B cell (primary cell): ENCODE data around the gene LRRC4C. TPM values are rescaled to one million over a fixed set of nuclear protein-coding genes. Genes with fewer than 3 reads are reported as not detected.

ENCODE experiments used
- ATAC-seq: fragments of 200-7000 bp; cut with Tn5 transposase; one replicate; pipeline ENCODE4 v1.10.0; 2021; ENCODE audit warnings: low read depth, mild to moderate bottlenecking, moderate number of reproducible peaks, moderate library complexity
- CTCF ChIA-PET: fragments of 350-600 bp; sonication (Branson Sonifier 250); formaldehyde crosslinking; loops from one replicate; lab custom pipeline; 2021; ENCODE audit warnings: antibody characterized with exemption, inconsistent platforms; lab: Charles Lee
- POLR2A ChIA-PET: fragments of 350-600 bp; sonication (Branson Sonifier 250); formaldehyde crosslinking; loops from one replicate; lab custom pipeline; 2021; ENCODE audit warnings: antibody characterized with exemption; lab: Charles Lee
- DNase-seq: peaks from one replicate; pipeline ENCODE4 v3.0.0; 2013
- H2AFZ ChIP-seq: 2 replicates; pipeline ENCODE4 v1.6.1; 2012; ENCODE audit warnings: mild to moderate bottlenecking, low read depth, low read length; ENCODE audit not compliant: insufficient read depth, poor library complexity, severe bottlenecking
- H3K27ac ChIP-seq, 2 donors: 1 replicate in 1 of 2; 2 replicates in 1 of 2; pipeline ENCODE4 v1.5.1; 2012 to 2013; ENCODE audit warnings: low read length in 2 of 2, mild to moderate bottlenecking in 2 of 2, moderate library complexity in 1 of 2
- H3K27me3 ChIP-seq, 4 experiments: fragments of 200-600 bp in 1 of 4; sonication (generic) in 1 of 4; replicated peaks in 1 of 4; 1 replicate in 2 of 4; 2 replicates in 2 of 4; pipeline versions ENCODE4 v1.6.1 to v1.7.0; 2013 to 2016; ENCODE audit warnings: low read length in 3 of 4, mild to moderate bottlenecking in 2 of 4, mixed read lengths in 1 of 4, moderate library complexity in 1 of 4; ENCODE audit not compliant: insufficient read depth in 4 of 4, control insufficient read depth in 3 of 4; ENCODE audit errors: control extremely low read depth in 1 of 4
- H3K36me3 ChIP-seq, 2 experiments: replicated peaks in 1 of 2; 1 replicate in 1 of 2; 2 replicates in 1 of 2; pipeline versions ENCODE4 v1.6.1 to v1.7.1; 2013; ENCODE audit warnings: low read length in 1 of 2; ENCODE audit not compliant: insufficient read depth in 2 of 2, control insufficient read depth in 1 of 2; ENCODE audit errors: control extremely low read depth in 1 of 2, extremely low read depth in 1 of 2
- H3K4me1 ChIP-seq, 2 donors: fragments of 200-600 bp in 1 of 2; sonication (generic) in 1 of 2; 1 replicate in 1 of 2; 2 replicates in 1 of 2; pipeline versions ENCODE4 v1.5.1 to v1.6.1; 2013 to 2017; ENCODE audit warnings: low read length in 2 of 2; ENCODE audit not compliant: control insufficient read depth in 2 of 2, insufficient read depth in 2 of 2
- H3K4me2 ChIP-seq: replicated peaks from 2 replicates; pipeline ENCODE3; 2012; ENCODE audit warnings: mild to moderate bottlenecking, low read depth, low read length; ENCODE audit not compliant: poor library complexity, severe bottlenecking
- H3K4me3 ChIP-seq, 5 experiments: fragments of 200-600 bp in 1 of 5; sonication (generic) in 1 of 5; 1 replicate in 3 of 5; 2 replicates in 2 of 5; pipeline versions ENCODE4 v1.5.1 to v1.7.0; 2011 to 2016; ENCODE audit warnings: low read length in 4 of 5, mild to moderate bottlenecking in 4 of 5, low read depth in 2 of 5, control low read depth in 1 of 5, moderate library complexity in 1 of 5; ENCODE audit not compliant: insufficient read depth in 1 of 5; ENCODE audit errors: control extremely low read depth in 1 of 5, extremely low read depth in 1 of 5
- H3K79me2 ChIP-seq: fragments of 200-600 bp; sonication (generic); one replicate; pipeline ENCODE4 v1.6.0; 2016; ENCODE audit warnings: low read length; ENCODE audit not compliant: control insufficient read depth, insufficient read depth
- H3K9ac ChIP-seq: fragments of 200-600 bp; sonication (generic); 2 replicates; pipeline ENCODE4 v1.6.1; 2017; ENCODE audit warnings: mild to moderate bottlenecking, low read length, moderate library complexity
- H3K9me3 ChIP-seq, 3 donors: one replicate each; pipeline versions ENCODE4 v1.6.1 to v1.7.1; 2013; ENCODE audit warnings: low read length in 2 of 3; ENCODE audit not compliant: control insufficient read depth in 2 of 3, insufficient read depth in 1 of 3; ENCODE audit errors: control extremely low read depth in 1 of 3
- H4K20me1 ChIP-seq: 2 replicates; pipeline ENCODE4 v1.6.0; 2012; ENCODE audit warnings: mild to moderate bottlenecking, low read length; ENCODE audit not compliant: insufficient read depth, control insufficient read depth, poor library complexity, severe bottlenecking
- H3K27ac Mint-ChIP-seq: one replicate; pipeline ENCODE4 v1.8.0; 2021; ENCODE audit warnings: mixed read lengths
- H3K27me3 Mint-ChIP-seq: one replicate; pipeline ENCODE4 v1.8.0; 2021; ENCODE audit warnings: mixed read lengths
- H3K4me1 Mint-ChIP-seq: one replicate; pipeline ENCODE4 v1.8.0; 2021; ENCODE audit warnings: mixed read lengths
- H3K4me3 Mint-ChIP-seq: one replicate; pipeline ENCODE4 v1.8.0; 2021; ENCODE audit warnings: mixed read lengths
- H3K9me3 Mint-ChIP-seq: one replicate; pipeline ENCODE4 v1.8.0; 2022; ENCODE audit warnings: mixed read lengths; ENCODE audit not compliant: insufficient read depth
- EZH2 ChIP-seq: IDR thresholded peaks from 2 replicates; pipeline ENCODE4 v1.6.1; 2012; ENCODE audit warnings: borderline replicate concordance, low read depth, mild to moderate bottlenecking, moderate library complexity, low read length; ENCODE audit not compliant: insufficient read depth, poor library complexity, severe bottlenecking
- WGBS: methylation state at CpG from one replicate; pipeline ENCODE4 v1.1.5; 2013; ENCODE audit warnings: missing lambda C conversion rate; ENCODE audit not compliant: insufficient coverage; 5-methylcytosine and 5-hydroxymethylcytosine counted together
- intact Hi-C: fragments of 100-400 bp; cut with micrococcal nuclease; formaldehyde crosslinking; loops from one replicate; pipeline ENCODE4 v1.10.0; 2022
- polyA plus RNA-seq: library from polyadenylated mRNA; depleted of rRNA; stranded (reverse); fragments of >200 nt; gene quantifications from 2 replicates; pipeline ENCODE4 v1.2.3, GENCODE V29; 2012
- total RNA-seq, 2 donors: library from RNA; stranded (reverse); fragments of 120-200 nt in 1 of 2; gene quantifications; 1 replicate in 1 of 2; 2 replicates in 1 of 2; pipeline versions ENCODE4 v1.2.3 to v1.2.4, GENCODE V29; 2013 to 2022
- TF ChIP-seq, protein P1 (sequence below): fragments of 200-600 bp; IDR thresholded peaks from one replicate; pipeline ENCODE4 v1.8.0; 2022; ENCODE audit warnings: antibody characterized with exemption, mild to moderate bottlenecking

The LRRC4C gene
- total and polyA plus RNA-seq, 2 donors (not counting 1 experiment from before 2014, with no cell fraction given): 0.57 TPM; not detected in 1

DNA sequence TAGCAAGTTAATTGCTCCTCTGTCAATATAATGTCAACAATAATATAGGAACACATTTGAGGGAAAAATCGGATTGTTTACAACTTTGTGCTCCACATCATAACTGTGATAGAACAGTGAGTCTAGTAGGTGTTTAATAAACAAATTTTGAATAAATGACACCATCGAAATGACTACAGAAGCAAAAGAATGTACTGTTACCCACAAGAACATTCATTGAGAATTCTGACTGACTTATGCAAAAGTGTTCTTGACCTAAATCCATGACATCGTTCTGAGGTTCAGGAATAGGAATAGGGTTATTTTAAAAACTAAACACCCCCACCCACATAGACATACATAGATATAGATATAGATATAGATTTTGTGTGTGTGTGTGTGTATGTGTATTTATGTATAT is 8.4 kb downstream of the LRRC4C start:
- intact Hi-C loops: no loop called here
- no CpG with 5 or more reads among the region's 3 CpGs for WGBS
- Mint-ChIP-seq H3K4me3 (no peak overlapping the region), H3K27ac (no peak overlapping the region), H3K27me3 (no peaks in the 10 kb centered on the region), H3K9me3 (no peaks in the 10 kb centered on the region), H3K4me1 (no peaks in the 10 kb centered on the region)
- no peaks in the 10 kb centered on the region for H4K20me1 ChIP-seq
- ATAC-seq (no peak), DNase-seq (no peak)
- H3K9me3 ChIP-seq: no peaks in the 10 kb centered on the region
- H3K36me3 ChIP-seq: no peaks in the 10 kb centered on the region
- ChIA-PET CTCF (no interaction called here), POLR2A (no interaction called here)
- H3K9ac ChIP-seq: no peak overlapping the region
- H3K79me2 ChIP-seq: no peaks in the 10 kb centered on the region
- H3K27ac ChIP-seq: no peak overlapping the region
- no peak overlapping the region for H2AFZ ChIP-seq
- H3K4me1 ChIP-seq: no peaks in the 10 kb centered on the region
- H3K27me3 ChIP-seq: no peaks in the 10 kb centered on the region
- H3K4me3 ChIP-seq: no peak overlapping the region
- no peak overlapping the region for H3K4me2 ChIP-seq
- TF ChIP-seq, protein P1, sequence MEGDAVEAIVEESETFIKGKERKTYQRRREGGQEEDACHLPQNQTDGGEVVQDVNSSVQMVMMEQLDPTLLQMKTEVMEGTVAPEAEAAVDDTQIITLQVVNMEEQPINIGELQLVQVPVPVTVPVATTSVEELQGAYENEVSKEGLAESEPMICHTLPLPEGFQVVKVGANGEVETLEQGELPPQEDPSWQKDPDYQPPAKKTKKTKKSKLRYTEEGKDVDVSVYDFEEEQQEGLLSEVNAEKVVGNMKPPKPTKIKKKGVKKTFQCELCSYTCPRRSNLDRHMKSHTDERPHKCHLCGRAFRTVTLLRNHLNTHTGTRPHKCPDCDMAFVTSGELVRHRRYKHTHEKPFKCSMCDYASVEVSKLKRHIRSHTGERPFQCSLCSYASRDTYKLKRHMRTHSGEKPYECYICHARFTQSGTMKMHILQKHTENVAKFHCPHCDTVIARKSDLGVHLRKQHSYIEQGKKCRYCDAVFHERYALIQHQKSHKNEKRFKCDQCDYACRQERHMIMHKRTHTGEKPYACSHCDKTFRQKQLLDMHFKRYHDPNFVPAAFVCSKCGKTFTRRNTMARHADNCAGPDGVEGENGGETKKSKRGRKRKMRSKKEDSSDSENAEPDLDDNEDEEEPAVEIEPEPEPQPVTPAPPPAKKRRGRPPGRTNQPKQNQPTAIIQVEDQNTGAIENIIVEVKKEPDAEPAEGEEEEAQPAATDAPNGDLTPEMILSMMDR: no peak
- TF ChIP-seq EZH2: no peak

DNA sequence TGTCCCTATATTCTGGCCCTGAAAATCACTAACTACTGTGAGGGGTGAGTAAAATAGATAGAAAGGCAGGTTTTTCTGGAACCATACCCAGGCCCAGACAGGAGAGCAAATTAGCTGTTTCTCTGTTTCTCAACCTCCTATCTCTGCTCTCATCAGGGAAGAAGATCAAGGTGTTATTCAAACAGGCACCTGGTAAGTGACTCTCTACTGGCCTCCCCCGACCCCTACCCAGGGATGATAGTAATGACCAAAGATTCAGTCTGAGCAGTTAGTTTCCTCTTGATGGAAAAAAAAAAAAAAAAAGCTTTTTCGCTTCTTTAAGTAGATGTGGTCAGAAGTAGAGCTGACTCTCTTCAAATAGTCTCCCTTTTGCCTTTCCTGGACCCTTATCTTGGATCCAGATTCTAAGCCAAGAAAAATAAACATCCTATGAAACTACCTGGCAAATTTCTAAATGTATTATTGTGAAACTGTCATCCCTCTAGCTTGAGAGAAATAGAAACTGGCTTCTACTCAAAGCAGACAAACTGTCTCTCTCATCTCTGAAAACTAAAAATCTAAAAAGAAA is 9.9 kb downstream of the LRRC4C start:
- Mint-ChIP-seq H3K4me3 (no peak overlapping the region), H3K27ac (no peak overlapping the region), H3K9me3 (no peaks in the 10 kb centered on the region), H3K4me1 (no peaks in the 10 kb centered on the region), H3K27me3 (no peaks in the 10 kb centered on the region)
- intact Hi-C loops: no loop called here
- Histone ChIP-seq H3K27ac (no peak overlapping the region), H3K4me3 (no peak overlapping the region), H3K9me3 (no peaks in the 10 kb centered on the region), H3K79me2 (no peaks in the 10 kb centered on the region), H2AFZ (no peak overlapping the region), H3K4me1 (no peaks in the 10 kb centered on the region), H3K9ac (no peak overlapping the region), H3K27me3 (no peaks in the 10 kb centered on the region), H3K36me3 (no peaks in the 10 kb centered on the region), H4K20me1 (no peaks in the 10 kb centered on the region), H3K4me2 (no peak overlapping the region)
- no CpG with 5 or more reads among the region's 2 CpGs for WGBS
- no peak for DNase-seq
- ChIA-PET CTCF (interaction anchor here (0.9 to 1.1 kb wide), 2 partner anchors 10 to 23 kb away, joined by 3 read pairs; no protein-coding TSS in a partner anchor), POLR2A (no interaction called here)
- no peak for ATAC-seq
- TF ChIP-seq EZH2: no peak
- TF ChIP-seq, protein P1: no peak
